Measurements from ENCODE around the gene TEC. TPM values are rescaled to one million over a fixed set of nuclear protein-coding genes. Genes with fewer than 3 reads are reported as not detected.

Gene TEC
- total RNA-seq, 2 experiments from 2014 or later, result 2.1 to 11.5 TPM

GRCh38 chr4:48100256-48100655 lies 169.4 kb downstream of the TEC start:
- H3K79me2 ChIP-seq (ENCODE audit: insufficient read depth, low read depth, low read length), result no peaks in the 10 kb centered on the region
- TF ChIP-seq EZH2phosphoT487 (IDR thresholded peaks at IDR 0.05; ENCODE audit: borderline replicate concordance, low read depth, low read length) (no peak), CTCF (conservative IDR thresholded peaks at IDR 0.05; ENCODE audit: low read length) (no peak)
- H2AFZ ChIP-seq (ENCODE audit: low read length), result no peak overlapping the region
- no peaks in the 10 kb centered on the region for H3K4me1 ChIP-seq (ENCODE audit: insufficient read depth, low read length, poor library complexity, severe bottlenecking)
- ChIA-PET CTCF (ENCODE audit: unreplicated experiment) (no interaction called here), POLR2A (interaction anchor here (0.6 kb wide), 1 partner anchor 447 kb away, joined by 3 read pairs; no protein-coding TSS in a partner anchor)
- no TSS peak for BruUV-seq (replicated peaks)
- no peak overlapping the region for H3K27ac ChIP-seq (ENCODE audit: low read depth, low read length, poor library complexity, severe bottlenecking)
- intact Hi-C loops (cut with micrococcal nuclease; ENCODE audit: unreplicated experiment), result no loop called here
- no peak overlapping the region for H3K4me2 ChIP-seq (ENCODE audit: low read length)
- no peaks in the 10 kb centered on the region for H4K20me1 ChIP-seq (ENCODE audit: insufficient read depth, low read length)
- no peak overlapping the region for H3K4me3 ChIP-seq (ENCODE audit: low read depth, low read length, poor library complexity, severe bottlenecking)
- no peak for DNase-seq (ENCODE audit: low spot score)
- no peaks in the 10 kb centered on the region for H3K9me2 ChIP-seq (ENCODE audit: insufficient read depth, low read length)
- H3K9me3 ChIP-seq (ENCODE audit: low read length), result no peaks in the 10 kb centered on the region
- no peaks in the 10 kb centered on the region for H3K36me3 ChIP-seq (ENCODE audit: insufficient read depth, low read length)

DNA sequence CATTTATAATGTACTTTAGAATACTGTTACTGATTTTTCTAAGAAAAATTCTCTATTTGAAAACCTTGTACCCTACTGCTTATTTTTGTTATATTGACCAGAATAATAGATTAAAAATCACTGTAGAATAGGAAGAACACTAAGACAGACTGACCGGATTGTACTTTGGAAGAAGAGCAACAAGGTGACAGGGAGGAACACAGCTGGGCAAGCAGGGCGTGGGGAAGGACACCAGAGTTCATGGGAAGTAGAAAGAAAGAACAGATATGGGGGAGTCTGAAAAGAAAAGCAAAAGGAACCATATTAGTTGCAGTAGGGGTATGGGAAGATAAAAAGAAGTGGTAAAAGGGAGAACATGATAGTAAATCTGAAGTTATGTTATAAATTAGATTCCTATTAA lies 174.2 kb downstream of the TEC start:
- intact Hi-C loops (cut with micrococcal nuclease; ENCODE audit: unreplicated experiment), result no loop called here
- CTCF ChIA-PET (ENCODE audit: unreplicated experiment), result no interaction called here
- DNase-seq (ENCODE audit: low spot score), result no peak
- no peak overlapping the region for H3K4me3 ChIP-seq (ENCODE audit: low read depth, low read length, poor library complexity, severe bottlenecking)
- no peaks in the 10 kb centered on the region for H3K79me2 ChIP-seq (ENCODE audit: insufficient read depth, low read depth, low read length)
- no peak for TF ChIP-seq EZH2phosphoT487 (IDR thresholded peaks at IDR 0.05; ENCODE audit: borderline replicate concordance, low read depth, low read length)
- TF ChIP-seq CTCF (conservative IDR thresholded peaks at IDR 0.05; ENCODE audit: low read length), result no peak
- no peak overlapping the region for H2AFZ ChIP-seq (ENCODE audit: low read length)
- POLR2A ChIA-PET, result interaction anchor here (0.7 to 1.0 kb wide), 2 partner anchors 84 to 311 kb away, joined by 3 to 4 read pairs; no protein-coding TSS in a partner anchor
- no peaks in the 10 kb centered on the region for H3K9me3 ChIP-seq (ENCODE audit: low read length)
- no peaks in the 10 kb centered on the region for H3K36me3 ChIP-seq (ENCODE audit: insufficient read depth, low read length)
- no peaks in the 10 kb centered on the region for H3K9me2 ChIP-seq (ENCODE audit: insufficient read depth, low read length)
- H3K27ac ChIP-seq (ENCODE audit: low read depth, low read length, poor library complexity, severe bottlenecking), result no peak overlapping the region
- H3K4me2 ChIP-seq (ENCODE audit: low read length), result no peak overlapping the region
- BruUV-seq (replicated peaks), result no TSS peak
- H4K20me1 ChIP-seq (ENCODE audit: insufficient read depth, low read length), result no peaks in the 10 kb centered on the region
- no peaks in the 10 kb centered on the region for H3K4me1 ChIP-seq (ENCODE audit: insufficient read depth, low read length, poor library complexity, severe bottlenecking)

GRCh38 chr4:48093991-48094416 lies 175.6 kb downstream of the TEC start:
- no TSS peak for BruUV-seq (replicated peaks)
- Histone ChIP-seq H3K4me1 (ENCODE audit: insufficient read depth, low read length, poor library complexity, severe bottlenecking) (no peaks in the 10 kb centered on the region), H3K9me3 (ENCODE audit: low read length) (no peaks in the 10 kb centered on the region), H3K9me2 (ENCODE audit: insufficient read depth, low read length) (no peaks in the 10 kb centered on the region), H3K36me3 (ENCODE audit: insufficient read depth, low read length) (no peaks in the 10 kb centered on the region), H3K4me2 (ENCODE audit: low read length) (no peak overlapping the region), H3K27ac (ENCODE audit: low read depth, low read length, poor library complexity, severe bottlenecking) (no peak overlapping the region), H4K20me1 (ENCODE audit: insufficient read depth, low read length) (no peaks in the 10 kb centered on the region), H2AFZ (ENCODE audit: low read length) (no peak overlapping the region), H3K4me3 (ENCODE audit: low read depth, low read length, poor library complexity, severe bottlenecking) (no peak overlapping the region), H3K79me2 (ENCODE audit: insufficient read depth, low read depth, low read length) (no peaks in the 10 kb centered on the region)
- TF ChIP-seq EZH2phosphoT487 (IDR thresholded peaks at IDR 0.05; ENCODE audit: borderline replicate concordance, low read depth, low read length) (no peak), CTCF (conservative IDR thresholded peaks at IDR 0.05; ENCODE audit: low read length) (no peak)
- intact Hi-C loops (cut with micrococcal nuclease; ENCODE audit: unreplicated experiment), result no loop called here
- POLR2A ChIA-PET, result no interaction called here
- CTCF ChIA-PET (ENCODE audit: unreplicated experiment), result no interaction called here
- DNase-seq (ENCODE audit: low spot score), result no peak
